Stimulated activated naive CD8-positive, alpha-beta T cell treated with anti-CD3 and anti-CD28 coated beads, Interleukin-15, Interleukin-2, amounts not matched to agents 100 ng/mL and 50 ng/mL, for 24 hours (primary cell): Measurements from ENCODE around the gene BDKRB1.
"Not testable (repeated sequence)": the region's sequence is repeated elsewhere in the genome, so short reads cannot be mapped to it uniquely, and the experiment has no call there.

Experiments
- H3K27ac Mint-ChIP-seq: one replicate; pipeline ENCODE4 v1.8.0; 2021; ENCODE audit warnings: mild to moderate bottlenecking, mixed read lengths
- H3K27me3 Mint-ChIP-seq: one replicate; pipeline ENCODE4 v1.8.0; 2021; ENCODE audit warnings: mixed read lengths
- H3K36me3 Mint-ChIP-seq: one replicate; pipeline ENCODE4 v1.8.0; 2021; ENCODE audit warnings: low read depth, mixed read lengths
- H3K4me1 Mint-ChIP-seq: one replicate; pipeline ENCODE4 v1.8.0; 2021; ENCODE audit warnings: low read depth, mixed read lengths
- H3K4me3 Mint-ChIP-seq: one replicate; pipeline ENCODE4 v1.8.0; 2021; ENCODE audit warnings: mild to moderate bottlenecking, mixed read lengths
- H3K9me3 Mint-ChIP-seq: one replicate; pipeline ENCODE4 v1.8.0; 2021; ENCODE audit warnings: mixed read lengths

Gene BDKRB1

GRCh38 chr14:96225213-96225612, 30.8 kb upstream of the BDKRB1 start:
- Mint-ChIP-seq H3K27ac (no peak overlapping the region), H3K4me1 (no peaks in the 10 kb centered on the region), H3K9me3 (no peaks in the 10 kb centered on the region), H3K27me3 (no peaks in the 10 kb centered on the region), H3K4me3 (no peak overlapping the region), H3K36me3 (no peaks in the 10 kb centered on the region)

GRCh38 chr14:96225745-96226151, 30.3 kb upstream of the BDKRB1 start:
- no peak overlapping the region for H3K27ac Mint-ChIP-seq
- H3K9me3 Mint-ChIP-seq: no peaks in the 10 kb centered on the region
- no peaks in the 10 kb centered on the region for H3K27me3 Mint-ChIP-seq
- no peak overlapping the region for H3K4me3 Mint-ChIP-seq
- H3K36me3 Mint-ChIP-seq: no peaks in the 10 kb centered on the region
- H3K4me1 Mint-ChIP-seq: no peaks in the 10 kb centered on the region

- Mint-ChIP-seq H3K9me3 (no peaks in the 10 kb centered on the region), H3K4me3 (no peak overlapping the region), H3K27ac (no peak overlapping the region), H3K27me3 (no peaks in the 10 kb centered on the region), H3K4me1 (no peaks in the 10 kb centered on the region), H3K36me3 (no peaks in the 10 kb centered on the region)
Measured at GRCh38 chr14:96227428-96227827, 28.6 kb upstream of the BDKRB1 start.

GRCh38 chr14:96229315-96229714, 26.7 kb upstream of the BDKRB1 start:
- Mint-ChIP-seq H3K9me3 (no peaks in the 10 kb centered on the region), H3K4me3 (no peak overlapping the region), H3K27me3 (no peaks in the 10 kb centered on the region), H3K4me1 (no peaks in the 10 kb centered on the region), H3K27ac (no peak overlapping the region), H3K36me3 (no peaks in the 10 kb centered on the region)

- Mint-ChIP-seq H3K27ac (no peak overlapping the region), H3K4me1 (no peaks in the 10 kb centered on the region), H3K9me3 (no peaks in the 10 kb centered on the region), H3K27me3 (no peaks in the 10 kb centered on the region), H3K4me3 (no peak overlapping the region), H3K36me3 (no peaks in the 10 kb centered on the region)
Measured at GRCh38 chr14:96231056-96231455, 25.0 kb upstream of the BDKRB1 start.

GRCh38 chr14:96231526-96232130, 24.4 kb upstream of the BDKRB1 start:
- no peaks in the 10 kb centered on the region for H3K27me3 Mint-ChIP-seq
- H3K27ac Mint-ChIP-seq: no peak overlapping the region
- no peaks in the 10 kb centered on the region for H3K9me3 Mint-ChIP-seq
- H3K36me3 Mint-ChIP-seq: no peaks in the 10 kb centered on the region
- H3K4me1 Mint-ChIP-seq: no peaks in the 10 kb centered on the region
- no peak overlapping the region for H3K4me3 Mint-ChIP-seq

GRCh38 chr14:96232506-96232905, 23.5 kb upstream of the BDKRB1 start:
- Mint-ChIP-seq H3K27ac (no peak overlapping the region), H3K4me1 (no peaks in the 10 kb centered on the region), H3K4me3 (no peak overlapping the region), H3K27me3 (no peaks in the 10 kb centered on the region), H3K36me3 (no peaks in the 10 kb centered on the region), H3K9me3 (no peaks in the 10 kb centered on the region)

- Mint-ChIP-seq H3K36me3 (no peaks in the 10 kb centered on the region), H3K27me3 (no peaks in the 10 kb centered on the region), H3K4me1 (no peaks in the 10 kb centered on the region), H3K9me3 (no peaks in the 10 kb centered on the region), H3K27ac (no peak overlapping the region), H3K4me3 (no peak overlapping the region)
Measured at GRCh38 chr14:96233661-96234060, 22.3 kb upstream of the BDKRB1 start.

- H3K4me3 Mint-ChIP-seq: no peak overlapping the region
- H3K27ac Mint-ChIP-seq: no peak overlapping the region
- H3K27me3 Mint-ChIP-seq: no peaks in the 10 kb centered on the region
Measured at GRCh38 chr14:96235426-96235825, 20.6 kb upstream of the BDKRB1 start.

GRCh38 chr14:96237641-96238040, 18.4 kb upstream of the BDKRB1 start:
- Mint-ChIP-seq H3K36me3 (no peaks in the 10 kb centered on the region), H3K9me3 (no peaks in the 10 kb centered on the region), H3K4me3 (no peak overlapping the region), H3K4me1 (no peaks in the 10 kb centered on the region), H3K27ac (no peak overlapping the region), H3K27me3 (no peaks in the 10 kb centered on the region)

More at GRCh38 chr14:96235426-96235825, 20.6 kb upstream of the BDKRB1 start:
- Mint-ChIP-seq H3K4me1 (no peaks in the 10 kb centered on the region), H3K36me3 (no peaks in the 10 kb centered on the region), H3K9me3 (no peaks in the 10 kb centered on the region)

GRCh38 chr14:96238676-96239265, 17.2 kb upstream of the BDKRB1 start:
- no peak overlapping the region for H3K27ac Mint-ChIP-seq
- H3K4me3 Mint-ChIP-seq: no peak overlapping the region
- H3K4me1 Mint-ChIP-seq: no peaks in the 10 kb centered on the region
- no peaks in the 10 kb centered on the region for H3K36me3 Mint-ChIP-seq
- no peaks in the 10 kb centered on the region for H3K9me3 Mint-ChIP-seq
- H3K27me3 Mint-ChIP-seq: no peaks in the 10 kb centered on the region

- Mint-ChIP-seq H3K36me3 (no peaks in the 10 kb centered on the region), H3K4me1 (no peaks in the 10 kb centered on the region), H3K4me3 (no peak overlapping the region), H3K27ac (no peak overlapping the region), H3K27me3 (peaks cover under 1% of the 10 kb centered on the region), H3K9me3 (no peaks in the 10 kb centered on the region)
Measured at GRCh38 chr14:96239711-96240141, 16.3 kb upstream of the BDKRB1 start.

GRCh38 chr14:96240641-96241040, 15.4 kb upstream of the BDKRB1 start:
- no peaks in the 10 kb centered on the region for H3K9me3 Mint-ChIP-seq
- no peak overlapping the region for H3K27ac Mint-ChIP-seq
- H3K4me1 Mint-ChIP-seq: no peaks in the 10 kb centered on the region
- no peak overlapping the region for H3K4me3 Mint-ChIP-seq
- peaks cover 6% of the 10 kb centered on the region for H3K27me3 Mint-ChIP-seq
- H3K36me3 Mint-ChIP-seq: no peaks in the 10 kb centered on the region

- H3K27me3 Mint-ChIP-seq: peaks cover 13% of the 10 kb centered on the region
- H3K4me1 Mint-ChIP-seq: no peaks in the 10 kb centered on the region
- H3K27ac Mint-ChIP-seq: no peak overlapping the region
- no peaks in the 10 kb centered on the region for H3K9me3 Mint-ChIP-seq
- no peaks in the 10 kb centered on the region for H3K36me3 Mint-ChIP-seq
- no peak overlapping the region for H3K4me3 Mint-ChIP-seq
Measured at GRCh38 chr14:96242126-96242525, 13.9 kb upstream of the BDKRB1 start.

GRCh38 chr14:96243785-96244184, 12.2 kb upstream of the BDKRB1 start:
- Mint-ChIP-seq H3K9me3 (no peaks in the 10 kb centered on the region), H3K27me3 (peaks cover 18% of the 10 kb centered on the region), H3K36me3 (no peaks in the 10 kb centered on the region), H3K4me1 (no peaks in the 10 kb centered on the region), H3K27ac (no peak overlapping the region), H3K4me3 (no peak overlapping the region)

GRCh38 chr14:96245074-96245473, 10.9 kb upstream of the BDKRB1 start:
- not testable (repeated sequence) for H3K4me1 Mint-ChIP-seq, H3K9me3 Mint-ChIP-seq, H3K36me3 Mint-ChIP-seq, H3K27ac Mint-ChIP-seq, H3K4me3 Mint-ChIP-seq
- H3K27me3 Mint-ChIP-seq: peaks cover 22% of the 10 kb centered on the region
